Peyer's patch (tissue), 4 donors: ENCODE measurements around the gene CDH1. TPM values are rescaled to one million over a fixed set of nuclear protein-coding genes. Genes with fewer than 3 reads are reported as not detected.

Experiments used
- DNase-seq, 3 donors: peaks; one replicate each; pipeline ENCODE4 v3.0.0-alpha.2; 2017 to 2019
- H3K27ac ChIP-seq, 4 donors: fragments of 200-600 bp; sonication (generic); one replicate each; pipeline ENCODE4 v1.5.1; 2016 to 2019
- H3K27me3 ChIP-seq, 2 donors: fragments of 200-600 bp; sonication (generic); one replicate each; pipeline ENCODE4 v1.5.1; 2019
- H3K36me3 ChIP-seq, 3 donors: fragments of 200-600 bp; sonication (generic); one replicate each; pipeline ENCODE4 v1.5.1; 2016 to 2019
- H3K4me1 ChIP-seq, 4 donors: fragments of 200-600 bp; sonication (generic); one replicate each; pipeline ENCODE4 v1.5.1; 2016 to 2019
- H3K4me3 ChIP-seq, 4 donors: fragments of 200-600 bp; sonication (generic); 1 replicate in 3 of 4; 2 replicates in 1 of 4; pipeline ENCODE4 v1.5.1; 2016 to 2019; ENCODE audit warnings: mild to moderate bottlenecking in 1 of 4
- H3K9me3 ChIP-seq, 4 donors: fragments of 200-600 bp; sonication (generic); one replicate each; pipeline ENCODE4 v1.5.1; 2016 to 2019; ENCODE audit warnings: mild to moderate bottlenecking in 1 of 4
- CTCF ChIP-seq, 6 experiments: fragments of 450-650 bp in 4 of 6; fragments of 200-600 bp in 2 of 6; sonication (generic) in 1 of 6; IDR thresholded peaks; one replicate each; pipeline ENCODE4 v1.5.1; 2017 to 2019; ENCODE audit warnings: antibody characterized with exemption in 6 of 6, mild to moderate bottlenecking in 3 of 6, moderate library complexity in 1 of 6
- POLR2A ChIP-seq, 2 donors: fragments of 450-650 bp; IDR thresholded peaks; one replicate each; pipeline ENCODE4 v1.5.1; 2017; ENCODE audit warnings: antibody characterized with exemption in 2 of 2, mild to moderate bottlenecking in 2 of 2, moderate library complexity in 2 of 2
- total RNA-seq, 4 donors: library from RNA; depleted of rRNA; stranded (reverse); fragments of >200 nt; gene quantifications; one replicate each; pipeline ENCODE4 v1.1.0, GENCODE V29; 2016

CDH1 gene
- total RNA-seq, 4 donors from 2014 or later, result 56.9 to 612 (median 429) TPM

GRCh38 chr16:68778551-68779231, 41.6 kb downstream of the CDH1 start:
- H3K27ac ChIP-seq, result peak overlapping the region in 1 of 4 donors; percentile 2
- TF ChIP-seq CTCF (IDR thresholded peaks at IDR 0.05) (no peak), POLR2A (IDR thresholded peaks at IDR 0.05) (no peak)
- DNase-seq, result no peak
- H3K4me1 ChIP-seq, result no peaks in the 10 kb centered on the region
- H3K36me3 ChIP-seq, result peaks cover 0 to 14% (median 0%) of the 10 kb centered on the region in 3 donors
- no peaks in the 10 kb centered on the region for H3K9me3 ChIP-seq
- no peaks in the 10 kb centered on the region for H3K27me3 ChIP-seq
- H3K4me3 ChIP-seq, result no peak overlapping the region

DNA sequence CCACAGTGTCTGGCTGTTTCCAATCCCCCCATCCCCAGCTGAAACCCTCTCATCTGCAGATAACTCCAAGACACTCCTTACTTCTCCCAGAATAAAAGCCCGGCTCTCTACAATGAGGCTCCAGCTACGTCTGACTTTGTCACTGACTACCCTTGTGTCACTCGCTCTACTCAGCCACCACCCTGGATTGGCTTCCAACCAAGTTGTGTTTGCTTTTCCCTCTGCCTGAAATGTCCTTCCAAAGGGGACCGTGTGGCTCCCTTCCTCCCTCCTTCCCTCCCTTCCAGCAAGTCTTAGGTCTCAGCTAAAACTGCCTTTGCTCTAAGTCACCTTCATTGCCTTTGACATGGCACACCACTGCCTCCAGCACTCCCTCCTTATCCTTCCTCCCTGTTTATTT, 42.8 kb downstream of the CDH1 start:
- no peak for DNase-seq
- TF ChIP-seq CTCF (IDR thresholded peaks at IDR 0.05) (no peak), POLR2A (IDR thresholded peaks at IDR 0.05) (no peak)
- H3K27ac ChIP-seq, result no peak overlapping the region
- H3K9me3 ChIP-seq, result no peaks in the 10 kb centered on the region
- H3K36me3 ChIP-seq, result peaks cover 0 to 14% (median 0%) of the 10 kb centered on the region in 3 donors
- no peaks in the 10 kb centered on the region for H3K27me3 ChIP-seq
- no peaks in the 10 kb centered on the region for H3K4me1 ChIP-seq
- H3K4me3 ChIP-seq, result no peak overlapping the region

GRCh38 chr16:68781784-68782183, 44.7 kb downstream of the CDH1 start:
- no peak overlapping the region for H3K27ac ChIP-seq

DNA sequence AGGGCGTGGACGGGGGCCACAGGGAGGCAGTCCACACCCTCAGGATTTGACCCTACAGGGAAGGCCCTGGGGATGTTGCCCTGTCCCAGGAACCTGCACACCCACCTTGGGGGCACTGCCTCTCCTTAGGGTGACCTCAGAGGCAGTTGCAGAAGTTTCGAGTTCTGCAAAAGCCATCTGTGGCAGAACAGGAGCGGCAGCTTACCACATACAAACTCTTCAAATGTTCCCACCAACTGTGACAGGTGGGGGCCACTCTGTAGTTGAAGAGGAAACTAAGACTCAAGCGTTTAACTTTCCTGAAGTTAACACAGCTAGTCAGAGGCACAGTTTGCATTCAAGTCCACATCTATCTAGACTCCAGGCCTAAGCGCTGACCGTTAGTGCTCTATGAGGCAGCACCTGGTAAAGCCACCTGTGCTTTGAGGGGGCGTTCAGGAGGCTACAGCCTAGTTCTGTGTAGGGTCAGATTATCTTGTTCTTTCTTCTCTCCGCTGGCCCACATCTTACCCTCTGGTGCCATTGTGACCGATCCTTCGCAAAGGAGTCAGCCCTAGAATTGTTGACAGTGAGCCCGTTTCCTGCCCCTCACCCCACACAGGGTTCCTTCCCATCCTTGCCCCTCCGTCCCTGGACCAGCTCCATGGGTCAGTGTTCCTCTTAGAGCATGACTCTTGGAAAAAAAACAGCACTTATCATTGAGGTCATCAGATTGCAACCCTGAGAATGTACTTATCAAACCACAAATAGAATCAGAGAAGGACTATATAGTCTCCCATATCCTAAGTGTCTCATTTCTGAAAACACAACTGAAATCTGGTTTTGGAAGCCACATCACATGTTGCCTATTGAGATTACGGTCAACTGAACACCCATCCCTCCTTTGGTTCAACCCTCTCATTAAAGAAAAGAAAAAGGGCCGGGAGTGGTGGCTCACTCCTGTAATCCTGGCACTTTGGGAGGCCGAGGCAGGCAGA, 45.4 kb downstream of the CDH1 start:
- H3K27me3 ChIP-seq, result no peaks in the 10 kb centered on the region
- TF ChIP-seq POLR2A (IDR thresholded peaks at IDR 0.05), result no peak
- no peak for TF ChIP-seq CTCF (IDR thresholded peaks at IDR 0.05)
- H3K27ac ChIP-seq, result no peak overlapping the region
- H3K9me3 ChIP-seq, result no peaks in the 10 kb centered on the region
- H3K4me1 ChIP-seq, result peaks cover 0 to 8% (median 0%) of the 10 kb centered on the region in 4 donors
- DNase-seq, result peak in 1 of 3 donors; percentile 24
- H3K36me3 ChIP-seq, result peaks cover 0 to 14% (median 0%) of the 10 kb centered on the region in 3 donors
- H3K4me3 ChIP-seq, result no peak overlapping the region

More at GRCh38 chr16:68781784-68782183, 44.7 kb downstream of the CDH1 start:
- no peaks in the 10 kb centered on the region for H3K27me3 ChIP-seq
- H3K36me3 ChIP-seq, result peaks cover 0 to 14% (median 0%) of the 10 kb centered on the region in 3 donors
- H3K4me1 ChIP-seq, result peaks cover 0 to 7% (median 0%) of the 10 kb centered on the region in 4 donors
- H3K4me3 ChIP-seq, result no peak overlapping the region
- TF ChIP-seq POLR2A (IDR thresholded peaks at IDR 0.05) (no peak), CTCF (IDR thresholded peaks at IDR 0.05) (no peak)
- no peak for DNase-seq
- H3K9me3 ChIP-seq, result no peaks in the 10 kb centered on the region

DNA sequence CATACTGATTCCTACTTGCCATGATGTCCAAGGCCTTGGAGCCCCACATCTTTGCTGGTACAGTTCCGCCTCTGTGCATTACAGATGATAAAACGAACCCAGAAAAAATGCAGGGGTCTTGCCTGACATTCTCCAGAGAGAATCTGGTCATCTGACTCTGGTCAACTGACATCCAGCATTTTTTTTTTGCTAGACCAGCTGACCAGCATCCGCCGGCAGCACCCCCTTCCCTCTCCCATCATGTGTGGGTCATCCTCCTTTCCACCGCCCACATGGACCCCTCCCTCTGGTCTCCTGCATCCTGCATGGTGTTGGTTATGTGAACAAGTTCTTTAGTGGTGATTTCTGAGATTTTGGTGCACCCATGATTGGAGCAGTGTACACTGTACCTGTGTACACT, 47.1 kb downstream of the CDH1 start:
- no peaks in the 10 kb centered on the region for H3K27me3 ChIP-seq
- no peaks in the 10 kb centered on the region for H3K9me3 ChIP-seq
- peaks cover 0 to 8% (median 0%) of the 10 kb centered on the region in 4 donors for H3K4me1 ChIP-seq
- TF ChIP-seq CTCF (IDR thresholded peaks at IDR 0.05) (no peak), POLR2A (IDR thresholded peaks at IDR 0.05) (no peak)
- no peak overlapping the region for H3K27ac ChIP-seq
- H3K36me3 ChIP-seq, result peaks cover 0 to 21% (median 0%) of the 10 kb centered on the region in 3 donors
- DNase-seq, result no peak
- H3K4me3 ChIP-seq, result no peak overlapping the region
